ENCODE results near the gene RECQL5.
"Not testable (repeated sequence)": the region's sequence is repeated elsewhere in the genome, so short reads cannot be mapped to it uniquely, and the experiment has no call there.

The RECQL5 gene

GRCh38 chr17:75646638-75646992 lies 20.3 kb downstream of the RECQL5 start:
- no peak for DNase-seq

- no peak for DNase-seq
Observed at GRCh38 chr17:75645889-75646637, 20.9 kb downstream of the RECQL5 start.

DNA sequence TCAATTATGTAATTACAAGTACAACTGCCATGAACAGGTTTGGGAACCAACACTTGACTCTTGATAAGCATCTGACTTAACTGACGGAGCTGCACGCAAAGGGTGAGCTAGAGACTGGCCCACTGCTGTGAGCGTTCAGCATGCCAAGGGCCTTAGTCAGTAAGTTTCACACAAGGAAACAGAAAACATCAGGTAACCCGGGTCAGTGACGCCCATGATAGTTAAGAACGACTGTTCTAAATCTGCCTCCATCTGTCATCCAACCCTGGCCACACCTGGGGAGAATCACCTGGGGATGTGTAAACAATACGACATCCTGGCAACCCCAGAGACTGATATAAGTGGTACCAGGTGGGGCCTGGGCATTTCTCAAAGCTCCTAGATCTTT lies 21.5 kb downstream of the RECQL5 start:
- DNase-seq: no peak

DNA sequence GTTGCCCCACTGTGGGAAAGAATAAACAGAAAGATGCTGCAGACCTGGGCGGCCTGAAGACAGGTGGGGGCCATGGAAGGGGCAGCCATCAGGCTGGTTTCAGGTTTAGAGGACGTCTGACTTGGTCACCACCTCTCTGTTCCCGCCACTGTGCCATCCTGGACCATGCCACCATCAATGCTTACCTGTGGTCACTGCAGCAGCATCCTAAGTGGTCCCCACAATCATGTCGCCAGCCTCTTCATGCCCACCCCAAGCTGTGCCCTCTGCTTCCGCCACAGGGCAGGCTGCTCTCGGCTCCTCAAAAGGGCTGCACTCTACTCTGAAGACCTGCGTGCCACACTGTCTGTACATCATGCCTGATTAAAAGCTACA lies 23.3 kb downstream of the RECQL5 start:
- no peak for DNase-seq

DNA sequence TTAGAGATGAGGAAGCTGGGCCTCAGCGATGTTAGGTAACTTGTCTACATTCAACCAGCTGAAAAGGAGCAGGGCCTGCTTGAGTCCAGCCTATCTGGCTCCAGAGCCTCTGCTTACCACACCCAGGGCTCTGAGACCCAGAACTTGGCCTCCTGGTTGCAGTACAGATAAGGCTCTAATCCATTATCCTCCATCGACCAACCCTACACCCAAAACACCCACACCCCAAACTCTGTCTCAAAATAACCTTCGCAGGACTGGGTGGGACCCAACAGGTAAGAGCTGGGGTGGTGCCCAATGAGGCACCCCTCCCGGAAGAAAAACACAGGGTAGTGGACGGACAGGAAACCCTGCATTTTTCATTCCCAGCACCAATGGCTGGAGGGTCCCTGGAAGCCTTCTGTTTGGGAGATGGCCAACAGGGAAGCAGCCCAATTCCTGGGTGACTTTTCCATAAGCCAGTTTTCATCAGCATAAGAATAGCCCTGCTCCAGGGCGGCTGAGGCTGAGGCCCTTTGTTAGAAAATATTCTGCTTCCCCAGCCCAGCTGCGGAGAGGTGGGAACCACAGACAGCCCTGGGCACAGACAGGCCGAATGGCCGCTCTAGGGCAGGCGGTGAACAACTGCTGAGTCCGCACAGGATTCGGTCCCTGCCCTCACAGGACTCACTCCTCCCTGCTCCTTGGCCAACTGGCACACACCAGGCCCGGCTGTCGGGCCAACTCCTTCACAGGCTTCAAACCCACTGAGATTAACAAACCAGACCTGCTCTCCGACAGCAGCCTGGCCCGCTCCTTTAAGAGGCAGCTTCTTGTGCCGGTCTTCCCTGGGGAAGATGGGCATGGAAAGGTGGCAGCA lies 23.9 kb downstream of the RECQL5 start:
- no peak for DNase-seq

GRCh38 chr17:75642182-75642783 lies 24.7 kb downstream of the RECQL5 start:
- DNase-seq: no peak

DNA sequence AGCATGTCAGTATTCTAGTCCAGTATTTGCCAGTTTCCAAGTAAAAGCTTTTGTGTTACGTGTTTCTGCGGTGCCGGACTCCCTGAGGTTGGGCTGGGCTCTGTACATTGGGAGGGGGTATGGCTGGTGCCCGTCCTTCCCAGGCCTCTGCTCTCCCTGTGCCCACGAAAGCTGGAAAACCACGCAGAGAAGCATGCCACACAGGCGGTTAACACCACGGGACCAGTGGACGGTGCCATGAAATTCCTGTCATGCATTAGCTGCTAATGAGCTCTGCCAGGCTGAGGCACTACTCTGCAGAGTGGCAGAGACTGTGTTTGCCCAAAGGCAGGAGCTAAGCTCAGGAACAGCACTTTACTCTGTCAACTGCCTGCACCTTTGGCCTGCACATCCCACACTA lies 25.6 kb downstream of the RECQL5 start:
- DNase-seq: no peak

GRCh38 chr17:75640556-75641119 lies 26.3 kb downstream of the RECQL5 start:
- DNase-seq: no peak

DNA sequence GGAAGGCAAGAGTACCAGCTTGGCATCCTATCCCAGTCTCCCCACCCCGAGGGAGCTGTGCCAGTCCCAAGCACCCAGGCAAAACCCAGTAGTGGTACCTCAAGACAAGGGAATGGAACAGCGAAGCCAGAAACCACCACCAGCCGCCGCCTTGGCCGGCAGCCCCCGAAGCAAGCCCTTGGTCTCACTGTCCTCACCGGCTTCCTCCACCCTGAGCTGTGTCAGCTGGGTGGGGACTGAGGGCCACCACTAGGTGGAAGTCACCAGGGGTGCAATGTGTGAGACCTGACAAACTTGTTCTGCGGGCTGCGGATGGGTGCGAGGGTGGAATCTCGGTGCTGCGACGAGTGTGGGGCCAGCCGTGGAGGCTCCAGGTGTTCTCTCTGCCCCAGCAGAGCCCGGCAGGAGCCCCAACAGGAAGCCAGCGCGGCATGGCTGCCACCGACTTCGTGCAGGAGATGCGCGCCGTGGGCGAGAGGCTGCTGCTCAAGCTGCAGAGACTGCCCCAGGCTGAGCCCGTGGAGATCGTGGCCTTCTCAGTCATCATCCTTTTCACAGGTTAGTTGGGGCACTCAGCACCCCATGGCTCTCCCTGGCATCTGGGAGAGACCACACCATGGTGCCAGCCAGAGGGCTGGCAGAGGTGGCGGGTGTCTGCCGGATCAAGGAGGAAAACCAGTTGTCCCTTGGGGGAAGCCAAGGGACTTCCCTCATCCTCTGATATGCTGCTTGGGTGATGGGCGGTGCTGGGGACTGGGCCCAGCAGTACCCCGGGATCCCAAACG lies 27.0 kb downstream of the RECQL5 start:
- DNase-seq: no peak

- DNase-seq: no peak
Observed at GRCh38 chr17:75639327-75639726, 27.6 kb downstream of the RECQL5 start.

- no peak for DNase-seq
Observed at GRCh38 chr17:75638893-75639292, 28.1 kb downstream of the RECQL5 start.

DNA sequence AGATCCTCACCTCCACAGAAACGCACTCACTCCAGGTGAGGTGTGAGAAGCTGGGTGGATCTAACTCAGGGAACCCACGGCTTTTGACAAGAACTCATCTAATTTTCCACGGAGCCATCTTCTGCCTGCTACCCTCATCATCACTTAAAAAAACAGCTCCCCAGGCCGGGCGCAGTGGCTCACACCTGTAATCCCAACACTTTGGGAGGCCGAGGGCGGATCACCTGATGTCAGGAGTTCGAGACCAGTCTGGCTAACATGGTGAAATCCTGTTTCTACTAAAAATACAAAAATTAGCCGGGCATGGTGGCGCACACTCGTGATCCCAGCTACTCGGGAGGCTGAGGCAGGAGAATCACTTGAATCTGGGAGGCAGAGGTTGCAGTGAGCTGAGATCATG lies 28.9 kb downstream of the RECQL5 start:
- not testable (repeated sequence) for DNase-seq

DNA sequence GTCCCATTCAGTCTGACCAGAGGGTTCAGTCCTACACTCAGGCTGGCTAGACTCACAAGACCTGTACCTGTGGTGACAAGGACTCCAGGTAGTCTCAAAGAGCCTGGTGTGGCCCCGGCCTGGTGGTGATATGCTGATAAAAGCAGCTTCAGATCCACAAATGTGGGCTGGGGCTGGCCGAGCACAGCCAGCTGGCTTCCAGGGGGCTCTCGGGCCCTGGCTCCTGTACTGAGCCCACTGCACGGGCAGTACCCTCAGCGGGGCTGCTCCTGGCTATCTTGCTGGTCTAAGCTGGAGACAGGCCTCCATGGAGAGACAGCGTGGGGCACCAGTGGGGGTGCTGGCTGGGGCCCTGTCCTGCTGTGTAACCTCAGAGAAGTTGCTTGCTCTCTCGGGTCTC lies 29.4 kb downstream of the RECQL5 start:
- DNase-seq: no peak

DNA sequence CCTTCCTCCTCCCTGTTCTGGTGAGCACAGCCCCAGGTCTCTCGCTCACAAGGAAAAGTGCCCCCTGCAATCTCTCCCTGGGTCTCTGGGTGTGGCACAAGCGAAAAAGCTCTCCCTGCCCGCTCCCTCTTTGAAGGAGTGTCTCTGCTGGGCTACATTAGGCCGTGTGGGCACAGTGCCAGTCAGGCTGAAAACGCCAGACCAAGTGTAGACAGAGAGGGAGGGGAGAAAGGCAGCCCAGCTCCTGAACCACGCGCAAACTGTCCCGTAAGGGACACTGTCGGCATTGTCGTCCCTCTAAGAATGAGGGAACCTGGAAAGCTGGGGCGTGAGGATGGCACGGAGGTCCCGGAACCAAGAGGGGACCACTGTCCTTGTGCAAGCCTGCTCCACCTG lies 29.8 kb downstream of the RECQL5 start:
- no peak for DNase-seq

GRCh38 chr17:75636381-75637142 lies 30.4 kb downstream of the RECQL5 start:
- DNase-seq: no peak

DNA sequence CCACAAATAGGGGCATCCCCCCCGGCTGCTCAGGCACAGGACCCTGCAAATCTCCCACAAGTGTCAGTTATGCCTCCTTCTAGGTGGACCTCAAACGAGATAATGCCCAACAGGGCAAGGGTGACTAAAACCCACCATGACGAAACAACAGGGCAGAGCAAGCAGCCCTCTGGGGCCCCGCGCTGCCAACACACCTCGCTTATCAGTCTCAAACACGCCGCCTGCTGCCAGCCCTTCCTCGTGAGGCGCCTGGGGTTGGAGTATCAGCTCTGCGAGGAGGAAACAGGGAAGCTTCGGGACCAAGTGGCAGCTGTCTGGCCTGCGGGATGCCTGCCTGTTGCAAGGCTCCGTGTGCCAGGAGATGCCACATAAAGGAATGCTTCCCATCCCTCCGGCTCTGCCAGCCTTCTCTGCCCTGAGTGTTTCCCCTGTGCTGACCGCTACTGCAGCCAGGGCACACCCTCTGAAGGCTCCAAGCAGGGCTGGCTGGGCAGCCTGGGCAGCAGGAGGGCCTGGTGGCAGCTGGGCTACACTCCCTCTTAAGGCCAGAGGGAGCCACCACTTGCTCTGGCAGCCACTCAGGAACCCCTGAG lies 31.2 kb downstream of the RECQL5 start:
- no peak for DNase-seq

GRCh38 chr17:75634754-75635609 lies 32.0 kb downstream of the RECQL5 start:
- no peak for DNase-seq

DNA sequence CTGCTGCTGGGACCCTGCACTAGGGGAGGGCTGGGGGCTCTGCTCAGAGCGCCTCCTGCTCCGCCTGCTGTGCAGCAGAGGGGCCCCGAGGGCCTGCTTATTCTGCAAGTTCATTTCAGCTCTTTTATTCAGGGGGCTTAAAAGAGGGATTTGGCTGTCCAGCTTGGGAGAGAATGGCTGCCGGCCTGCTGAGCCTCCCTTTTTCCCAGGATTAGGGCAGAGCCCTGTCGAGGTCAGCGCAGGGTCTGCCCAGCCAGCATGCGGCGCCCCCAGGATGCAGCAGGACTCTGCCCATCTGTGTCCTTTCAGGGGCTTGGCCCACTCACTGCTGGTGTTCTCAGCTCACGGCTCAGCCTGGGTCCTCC lies 32.6 kb downstream of the RECQL5 start:
- no peak for DNase-seq

- DNase-seq: peak; percentile 53 to 54
Observed at GRCh38 chr17:75633486-75634375, 33.2 kb downstream of the RECQL5 start.

Measured in activated CD4-positive, alpha-beta T cell treated with anti-CD3 and anti-CD28 coated beads, Interleukin-2, amount 50 U/mL, for 4 hours (primary cell).